Effector memory CD8-positive, alpha-beta T cell (primary cell): ENCODE measurements around the gene PLA2G5.
"Not testable (repeated sequence)": the region's sequence is repeated elsewhere in the genome, so short reads cannot be mapped to it uniquely, and the experiment has no call there.

Experiments used
- ATAC-seq: fragments of 150-1000 bp; cut with Tn5 transposase; replicated peaks from 2 replicates; pipeline ENCODE4 v1.10.0; 2021; ENCODE audit warnings: mild to moderate bottlenecking, moderate library complexity
- DNase-seq, 3 experiments: peaks; one replicate each; pipeline ENCODE4 v3.0.0; 2021
- H3K27ac Mint-ChIP-seq, 2 donors: one replicate each; pipeline ENCODE4 v1.8.0; 2022; ENCODE audit warnings: mild to moderate bottlenecking in 2 of 2, mixed read lengths in 2 of 2, moderate library complexity in 2 of 2
- H3K27me3 Mint-ChIP-seq, 2 donors: one replicate each; pipeline ENCODE4 v1.8.0; 2022; ENCODE audit warnings: mixed read lengths in 2 of 2
- H3K36me3 Mint-ChIP-seq: one replicate; pipeline ENCODE4 v1.8.0; 2022; ENCODE audit warnings: mild to moderate bottlenecking, moderate library complexity, mixed read lengths; ENCODE audit not compliant: insufficient read depth
- H3K4me1 Mint-ChIP-seq, 2 donors: one replicate each; pipeline ENCODE4 v1.8.0; 2022; ENCODE audit warnings: low read depth in 2 of 2, mixed read lengths in 2 of 2
- H3K4me3 Mint-ChIP-seq, 2 donors: one replicate each; pipeline ENCODE4 v1.8.0; 2022; ENCODE audit warnings: mild to moderate bottlenecking in 2 of 2, mixed read lengths in 2 of 2, moderate library complexity in 2 of 2
- H3K9me3 Mint-ChIP-seq, 2 donors: one replicate each; pipeline ENCODE4 v1.8.0; 2022; ENCODE audit warnings: mixed read lengths in 2 of 2

PLA2G5 gene

GRCh38 chr1:20049056-20049798, 20.8 kb upstream of the PLA2G5 start:
- H3K27me3 Mint-ChIP-seq, DNase-seq, ATAC-seq, H3K27ac Mint-ChIP-seq, H3K4me1 Mint-ChIP-seq, H3K4me3 Mint-ChIP-seq, H3K36me3 Mint-ChIP-seq: not testable (repeated sequence)
- H3K9me3 Mint-ChIP-seq, result peaks cover 8 to 17% of the 10 kb centered on the region in 2 donors

GRCh38 chr1:20051218-20051829, 18.7 kb upstream of the PLA2G5 start:
- ATAC-seq (no peak), DNase-seq (no peak)
- no peaks in the 10 kb centered on the region for H3K36me3 Mint-ChIP-seq
- peaks cover 8 to 17% of the 10 kb centered on the region in 2 donors for H3K9me3 Mint-ChIP-seq
- H3K4me3 Mint-ChIP-seq, result no peak overlapping the region
- no peaks in the 10 kb centered on the region for H3K27me3 Mint-ChIP-seq
- H3K27ac Mint-ChIP-seq, result no peak overlapping the region
- no peaks in the 10 kb centered on the region for H3K4me1 Mint-ChIP-seq

- Mint-ChIP-seq H3K4me3 (no peak overlapping the region), H3K9me3 (peaks cover 8 to 17% of the 10 kb centered on the region in 2 donors), H3K36me3 (no peaks in the 10 kb centered on the region), H3K27ac (no peak overlapping the region), H3K27me3 (no peaks in the 10 kb centered on the region), H3K4me1 (no peaks in the 10 kb centered on the region)
- ATAC-seq (no peak), DNase-seq (no peak)
Observed at GRCh38 chr1:20052386-20052785, 17.6 kb upstream of the PLA2G5 start.

GRCh38 chr1:20057886-20058420, 12.0 kb upstream of the PLA2G5 start:
- Mint-ChIP-seq H3K27me3 (no peaks in the 10 kb centered on the region), H3K9me3 (peaks cover 0 to under 1% of the 10 kb centered on the region in 2 donors), H3K36me3 (peaks cover 4% of the 10 kb centered on the region), H3K4me3 (peak overlapping the region; percentile 54 to 56), H3K4me1 (peaks cover 22 to 23% of the 10 kb centered on the region in 2 donors), H3K27ac (peak overlapping the region in 1 of 2 donors; percentile 65)
- ATAC-seq, result no peak
- DNase-seq, result no peak

- DNase-seq (peak; percentile 14 to 32 (median 16)), ATAC-seq (peak; percentile 96)
- H3K4me1 Mint-ChIP-seq, result peaks cover 22 to 23% of the 10 kb centered on the region in 2 donors
- peaks cover 4% of the 10 kb centered on the region for H3K36me3 Mint-ChIP-seq
- no peaks in the 10 kb centered on the region for H3K9me3 Mint-ChIP-seq
- no peaks in the 10 kb centered on the region for H3K27me3 Mint-ChIP-seq
- H3K27ac Mint-ChIP-seq, result peak overlapping the region; percentile 65 to 87
- H3K4me3 Mint-ChIP-seq, result peak overlapping the region; percentile 54 to 56
Observed at GRCh38 chr1:20058531-20058930, 11.5 kb upstream of the PLA2G5 start.

GRCh38 chr1:20059847-20060246, 10.1 kb upstream of the PLA2G5 start:
- ATAC-seq, result peak; percentile 25
- Mint-ChIP-seq H3K9me3 (no peaks in the 10 kb centered on the region), H3K27me3 (no peaks in the 10 kb centered on the region), H3K36me3 (peaks cover 4% of the 10 kb centered on the region), H3K4me1 (peaks cover 22 to 23% of the 10 kb centered on the region in 2 donors), H3K4me3 (peak overlapping the region; percentile 19 to 56), H3K27ac (peak overlapping the region; percentile 72 to 87)
- no peak for DNase-seq

GRCh38 chr1:20060791-20061190, 9.2 kb upstream of the PLA2G5 start:
- H3K36me3 Mint-ChIP-seq, H3K4me3 Mint-ChIP-seq, ATAC-seq, H3K9me3 Mint-ChIP-seq, DNase-seq, H3K27me3 Mint-ChIP-seq: not testable (repeated sequence)
- peaks cover 22 to 23% of the 10 kb centered on the region in 2 donors for H3K4me1 Mint-ChIP-seq
- peak overlapping the region in 1 of 2 donors; percentile 83 for H3K27ac Mint-ChIP-seq

GRCh38 chr1:20061866-20062265, 8.1 kb upstream of the PLA2G5 start:
- no peak for ATAC-seq

GRCh38 chr1:20063861-20064292, 6.1 kb upstream of the PLA2G5 start:
- Mint-ChIP-seq H3K36me3 (peaks cover 3% of the 10 kb centered on the region), H3K4me3 (no peak overlapping the region)
- no peak for ATAC-seq

More at GRCh38 chr1:20061866-20062265, 8.1 kb upstream of the PLA2G5 start:
- Mint-ChIP-seq H3K27ac (no peak overlapping the region), H3K9me3 (no peaks in the 10 kb centered on the region), H3K27me3 (no peaks in the 10 kb centered on the region), H3K4me3 (no peak overlapping the region), H3K36me3 (peaks cover 4% of the 10 kb centered on the region), H3K4me1 (peaks cover 22 to 23% of the 10 kb centered on the region in 2 donors)
- DNase-seq, result no peak

GRCh38 chr1:20068722-20069121, 1.3 kb upstream of the PLA2G5 start:
- H3K27me3 Mint-ChIP-seq, result peaks cover 0 to 8% of the 10 kb centered on the region in 2 donors
- no peaks in the 10 kb centered on the region for H3K4me1 Mint-ChIP-seq
- H3K9me3 Mint-ChIP-seq, result no peaks in the 10 kb centered on the region
- H3K27ac Mint-ChIP-seq, result no peak overlapping the region
- DNase-seq (no peak), ATAC-seq (no peak)
- H3K4me3 Mint-ChIP-seq, result no peak overlapping the region
- no peaks in the 10 kb centered on the region for H3K36me3 Mint-ChIP-seq

More at GRCh38 chr1:20063861-20064292, 6.1 kb upstream of the PLA2G5 start:
- no peak for DNase-seq
- peak overlapping the region in 1 of 2 donors; percentile 54 for H3K27ac Mint-ChIP-seq
- no peaks in the 10 kb centered on the region for H3K9me3 Mint-ChIP-seq
- peaks cover 10 to 11% of the 10 kb centered on the region in 2 donors for H3K4me1 Mint-ChIP-seq
- no peaks in the 10 kb centered on the region for H3K27me3 Mint-ChIP-seq

- no peak for DNase-seq
- no peaks in the 10 kb centered on the region for H3K36me3 Mint-ChIP-seq
- ATAC-seq, result no peak
Observed at GRCh38 chr1:20070357-20070756, 363 bp downstream of the PLA2G5 start.

GRCh38 chr1:20071416-20071815, 1.4 kb downstream of the PLA2G5 start:
- Mint-ChIP-seq H3K4me1 (no peaks in the 10 kb centered on the region), H3K27ac (no peak overlapping the region), H3K9me3 (no peaks in the 10 kb centered on the region), H3K4me3 (no peak overlapping the region), H3K27me3 (peaks cover 0 to 8% of the 10 kb centered on the region in 2 donors), H3K36me3 (no peaks in the 10 kb centered on the region)
- ATAC-seq (no peak), DNase-seq (no peak)

More at GRCh38 chr1:20070357-20070756, 363 bp downstream of the PLA2G5 start:
- Mint-ChIP-seq H3K4me1 (no peaks in the 10 kb centered on the region), H3K4me3 (no peak overlapping the region), H3K9me3 (no peaks in the 10 kb centered on the region), H3K27ac (peak overlapping the region in 1 of 2 donors; percentile 30), H3K27me3 (peaks cover 0 to 8% of the 10 kb centered on the region in 2 donors)

- no peaks in the 10 kb centered on the region for H3K36me3 Mint-ChIP-seq
- H3K4me1 Mint-ChIP-seq, result peaks cover 0 to under 1% of the 10 kb centered on the region in 2 donors
- H3K9me3 Mint-ChIP-seq, result no peaks in the 10 kb centered on the region
- no peak overlapping the region for H3K4me3 Mint-ChIP-seq
- H3K27ac Mint-ChIP-seq, result peak overlapping the region in 1 of 2 donors; percentile 2
- H3K27me3 Mint-ChIP-seq, result peaks cover 13 to 21% of the 10 kb centered on the region in 2 donors
- no peak for DNase-seq
- no peak for ATAC-seq
Observed at GRCh38 chr1:20072771-20073170, 2.8 kb downstream of the PLA2G5 start.
